Stimulated activated CD8-positive, alpha-beta memory T cell treated with anti-CD3 and anti-CD28 coated beads, Interleukin-7, amount 100 ng/mL, for 24 hours (primary cell): ENCODE measurements around the gene ACAN.

Source experiments
- DNase-seq: peaks from one replicate; pipeline ENCODE4 v3.0.0-alpha.2; 2020; ENCODE audit warnings: low read depth

Gene ACAN

DNA sequence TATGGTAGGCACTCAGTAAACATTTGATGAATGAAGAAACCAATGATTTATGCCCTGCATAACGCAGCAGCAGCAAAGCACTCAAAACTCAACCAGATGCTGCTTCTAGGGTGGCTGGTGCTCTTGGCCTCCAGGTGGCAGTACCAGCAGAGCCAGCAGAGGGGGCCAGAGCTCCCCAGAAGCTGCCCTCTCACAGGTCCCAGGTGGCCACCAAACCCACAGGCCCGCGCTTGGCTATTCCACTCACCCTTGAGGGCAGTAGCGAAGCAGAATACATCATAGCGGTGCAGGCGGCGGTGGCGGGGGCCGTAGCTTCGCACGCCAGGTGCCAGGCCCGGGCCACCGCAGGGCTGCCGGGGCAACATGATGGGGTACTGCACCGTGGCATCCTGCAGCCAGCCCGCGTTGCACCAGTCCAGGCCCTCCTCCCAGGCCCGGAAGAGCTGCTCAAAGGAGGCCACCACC is 75.5 kb downstream of the ACAN start:
- no peak for DNase-seq

DNA sequence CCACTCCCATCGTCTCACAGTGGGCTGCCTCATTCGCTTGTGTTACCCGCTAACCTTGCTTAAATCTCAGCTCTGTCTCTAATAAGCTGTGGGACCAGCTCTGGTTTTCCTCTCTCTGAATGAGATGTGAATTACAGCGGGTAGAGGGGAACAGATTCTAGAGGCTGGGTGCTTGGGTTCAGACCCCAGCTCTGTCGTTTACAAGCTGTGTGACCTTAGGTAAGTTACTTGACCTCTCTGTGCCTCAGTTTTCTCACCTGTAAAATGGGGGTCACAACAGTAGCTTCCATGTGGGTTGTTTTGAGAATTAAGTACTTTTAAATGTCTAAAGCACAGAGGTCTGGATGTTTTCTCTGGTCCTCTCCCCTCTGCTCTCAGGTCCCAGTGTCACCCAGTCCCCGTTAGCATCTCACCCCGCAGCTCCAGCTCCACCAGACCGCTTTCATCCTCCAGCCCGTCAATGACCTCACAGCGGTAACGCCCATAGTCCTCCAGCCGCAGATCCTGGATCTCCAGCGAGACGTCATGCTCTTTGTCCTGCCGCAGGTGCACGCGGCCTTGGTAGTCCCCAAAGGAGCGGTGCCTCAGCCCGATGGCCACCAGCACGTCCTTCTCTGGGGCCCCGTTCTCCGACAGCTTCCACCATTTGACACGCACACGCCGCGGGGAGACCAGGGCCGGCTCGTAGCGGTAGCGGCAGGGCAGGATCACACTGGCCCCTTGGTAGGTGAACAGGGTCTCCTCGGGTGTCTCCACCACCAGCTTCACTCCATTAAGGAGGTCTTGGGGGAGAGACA is 77.9 kb downstream of the ACAN start:
- DNase-seq = no peak

DNA sequence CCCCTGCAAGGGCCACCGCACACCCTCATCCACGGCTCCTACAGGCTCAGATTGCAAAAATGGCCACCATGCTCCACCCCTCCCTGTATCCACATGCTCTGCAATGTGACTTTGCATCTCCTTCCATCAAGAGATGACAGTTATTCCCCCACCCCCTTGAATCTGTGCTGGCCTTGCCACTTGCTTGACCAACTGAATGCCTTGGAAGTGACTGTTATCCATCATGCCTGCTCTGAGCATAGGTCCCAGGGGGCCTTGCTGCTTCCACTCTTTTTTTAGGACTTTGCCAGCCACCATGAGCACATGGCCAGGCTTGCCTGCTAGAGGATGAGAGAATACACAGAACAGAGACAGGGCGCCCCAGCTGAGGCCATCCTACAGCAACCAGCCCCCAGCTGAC is 78.5 kb downstream of the ACAN start:
- no peak for DNase-seq

DNA sequence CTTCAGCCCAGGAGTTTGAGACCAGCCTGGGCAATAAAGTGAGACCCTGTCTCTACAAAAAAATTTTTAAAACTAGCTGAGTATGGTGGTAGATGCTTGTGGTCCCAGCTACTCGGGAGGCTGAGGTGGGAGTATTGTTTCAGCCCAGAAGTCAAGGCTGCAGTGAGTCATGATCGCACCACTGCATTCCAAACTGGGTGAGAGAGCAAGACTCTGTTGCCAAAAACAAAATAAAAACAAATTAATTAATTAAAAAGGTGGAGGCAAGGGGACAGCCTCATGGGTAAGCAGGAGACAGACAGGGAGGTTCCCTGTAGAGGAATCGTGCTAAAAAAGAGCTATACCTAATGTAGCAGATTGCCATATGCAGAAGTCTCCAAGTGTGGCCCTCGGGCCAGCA is 79.5 kb downstream of the ACAN start:
- DNase-seq = no peak

- DNase-seq = no peak
Observed at GRCh38 chr15:88887068-88887580, 83.9 kb downstream of the ACAN start.

GRCh38 chr15:88888719-88889118 is 85.5 kb downstream of the ACAN start:
- DNase-seq = no peak

DNA sequence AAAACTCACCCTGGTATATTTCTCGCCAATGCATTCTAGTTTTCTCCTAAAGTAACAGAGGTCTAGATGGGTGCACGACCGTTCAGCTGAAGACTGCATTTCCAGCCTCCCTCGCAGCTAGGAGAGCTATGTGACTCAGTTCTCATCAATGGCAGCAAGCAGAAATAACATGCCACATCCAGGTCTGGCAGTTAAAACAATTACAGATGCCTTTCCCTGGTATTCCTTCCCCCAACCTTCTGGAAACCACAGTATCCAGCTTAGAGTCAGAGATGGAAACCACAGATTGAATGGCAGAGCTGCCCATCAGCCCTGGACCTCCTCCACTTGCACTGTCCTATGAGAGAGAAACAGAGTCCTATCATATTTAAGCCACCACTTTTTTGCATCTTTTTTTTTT is 87.3 kb downstream of the ACAN start:
- no peak for DNase-seq

DNA sequence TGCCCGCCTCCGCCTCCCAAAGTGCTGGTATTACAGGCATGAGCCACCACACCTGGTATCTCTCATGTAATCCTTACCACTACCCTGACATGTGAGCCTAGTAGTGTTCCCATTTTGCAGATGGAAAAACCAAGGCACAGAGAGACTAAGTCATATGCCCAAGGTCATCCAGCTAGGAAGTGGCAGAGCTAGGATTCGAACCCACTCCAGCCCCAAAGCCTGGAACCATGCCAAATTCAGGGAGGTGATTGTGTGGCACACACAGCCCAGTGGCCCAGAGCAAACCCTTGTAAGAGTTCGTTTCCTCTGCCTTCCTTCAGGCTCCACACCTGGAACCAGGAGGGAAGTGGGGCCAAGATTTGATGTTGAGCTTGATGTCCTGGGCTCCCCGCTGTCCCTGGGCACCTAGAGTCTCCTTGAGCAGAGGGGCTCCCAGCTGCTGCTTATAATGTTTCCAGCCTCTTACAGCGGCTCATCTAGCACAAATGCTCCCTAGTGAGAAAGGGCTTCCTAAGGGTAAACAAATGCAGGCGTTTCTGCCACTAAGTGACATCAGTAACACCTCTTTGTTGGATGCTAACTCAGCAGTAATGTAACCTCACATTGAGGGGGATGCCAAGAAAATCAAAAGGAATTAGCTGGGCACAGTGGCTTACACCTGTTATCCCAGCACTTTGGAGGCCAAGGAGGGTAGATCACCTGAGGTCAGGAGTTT is 88.5 kb downstream of the ACAN start:
- DNase-seq = no peak

DNA sequence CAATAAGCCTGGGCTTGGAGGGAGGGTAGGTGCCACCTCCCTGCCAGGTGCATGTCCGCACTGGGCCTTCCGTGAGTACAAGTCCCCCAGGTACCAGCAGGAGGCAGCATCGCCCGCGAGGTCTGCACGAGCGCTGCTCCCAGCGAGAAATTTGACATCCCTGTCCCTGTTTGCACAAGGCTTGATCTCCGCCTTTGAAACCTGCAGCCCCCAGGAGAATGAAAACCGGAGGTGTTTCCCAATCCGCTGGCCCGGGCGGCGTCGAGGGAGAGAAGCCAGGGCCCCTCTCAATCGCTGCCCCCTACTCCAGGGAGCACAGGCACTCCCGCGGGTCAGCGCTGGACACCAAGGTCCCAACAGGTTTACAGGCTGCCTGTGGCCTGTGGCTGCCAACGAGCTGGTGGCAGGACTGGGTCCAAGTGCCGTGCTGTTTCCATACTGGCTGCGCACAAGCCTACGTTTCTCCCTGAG is 91.1 kb downstream of the ACAN start:
- peak; percentile 68 for DNase-seq

DNA sequence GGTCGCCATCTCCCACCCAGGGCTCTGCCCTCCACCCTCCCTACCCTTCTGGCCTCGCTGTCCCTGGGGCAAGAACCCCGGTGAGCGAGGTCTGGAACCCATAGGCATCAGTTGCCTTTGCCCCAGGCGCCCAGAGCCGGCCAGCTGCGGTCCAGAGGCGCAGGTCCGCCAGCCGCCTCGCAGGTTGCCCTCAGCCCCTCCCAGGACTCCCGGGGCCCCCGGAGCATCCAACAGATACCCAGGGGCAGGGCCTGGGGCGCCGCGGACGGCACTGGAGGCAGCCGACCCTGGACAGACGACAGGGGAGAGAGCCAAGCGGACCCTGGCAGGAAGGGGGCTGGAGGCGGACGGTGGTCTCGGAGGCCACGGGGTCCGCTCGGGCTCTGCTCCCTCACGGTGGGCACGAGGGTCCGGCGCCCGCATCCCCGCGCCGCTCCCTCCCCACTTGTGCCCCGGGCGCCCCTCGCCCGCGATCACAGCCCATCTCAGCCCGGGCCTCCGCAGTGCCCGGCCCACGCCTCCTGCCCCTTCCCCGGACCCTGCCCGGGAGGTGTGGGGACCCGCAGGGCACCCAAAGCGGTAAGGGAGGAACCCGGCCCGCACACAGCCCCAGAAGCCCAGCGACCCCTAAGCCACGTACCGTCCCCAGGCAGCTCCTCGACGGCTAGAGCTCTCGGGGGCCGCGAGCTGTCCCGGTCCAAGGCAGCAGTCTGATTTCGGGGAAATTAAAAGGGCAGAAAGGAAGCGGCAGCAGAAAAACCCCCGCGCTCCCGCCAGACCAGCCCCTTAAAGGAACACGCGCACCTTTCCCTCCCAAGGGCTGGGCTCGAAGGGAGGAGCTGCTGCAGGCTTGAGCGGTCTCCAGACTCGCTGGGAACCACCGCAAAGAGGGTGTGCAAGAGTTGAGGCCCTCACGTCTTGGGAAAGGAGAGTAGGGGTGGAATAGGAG is 91.9 kb downstream of the ACAN start, which contains the start of gene HAPLN3:
Gene HAPLN3 (minus strand): TSS at position 726 of the 949 bp plus-strand sequence. CDS start 8,246 bp downstream, outside the sequence.
- peak; percentile 32 for DNase-seq

DNA sequence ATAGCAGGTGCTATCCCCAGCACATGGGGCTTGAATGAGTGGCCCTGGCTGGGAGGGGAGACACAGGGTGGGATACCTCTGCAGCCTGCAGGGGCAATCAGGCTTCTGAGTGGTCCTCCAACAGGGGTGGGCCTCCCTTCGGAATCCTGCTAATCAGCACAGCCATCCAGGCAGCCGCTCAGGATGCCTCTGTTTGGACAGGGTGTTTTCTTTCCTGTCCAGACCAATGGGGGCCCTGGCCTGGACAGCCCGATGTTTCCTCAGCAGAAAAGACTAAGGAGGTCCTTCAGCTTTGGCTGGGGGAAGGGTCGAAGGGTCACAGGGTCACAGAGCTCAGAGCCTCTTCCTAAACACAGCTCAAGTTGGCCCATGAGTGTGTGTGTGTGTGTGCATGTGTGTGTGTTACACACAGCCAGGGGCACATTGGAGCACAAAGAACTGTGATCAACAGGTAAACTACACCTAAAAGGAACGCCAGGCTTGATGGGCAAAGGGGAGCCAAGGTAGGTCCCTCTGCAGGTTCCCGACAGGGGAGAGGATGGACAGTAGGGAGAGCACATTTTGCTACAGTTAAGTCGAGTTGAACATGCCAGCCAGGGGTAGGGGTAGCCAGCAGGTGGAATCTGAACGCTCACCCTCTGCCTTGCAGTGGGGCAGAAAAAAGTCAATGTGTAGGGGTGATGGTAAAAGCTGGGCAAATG is 93.2 kb downstream of the ACAN start:
- DNase-seq = no peak

DNA sequence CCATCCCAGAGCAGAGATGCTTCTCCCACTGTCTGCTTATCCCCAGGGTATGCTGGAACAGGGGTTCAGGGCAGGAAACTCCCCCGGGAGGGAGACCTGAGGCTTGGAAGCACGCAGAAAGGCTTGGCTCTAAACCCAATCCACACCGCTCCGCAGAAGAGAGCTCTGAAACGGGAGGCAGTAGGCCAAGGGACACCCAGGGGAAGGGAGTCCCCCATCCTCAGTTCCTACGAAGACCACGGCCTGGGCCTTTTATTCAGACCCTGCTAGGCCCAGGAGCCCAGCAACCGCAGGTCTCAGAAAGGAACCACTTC is 93.9 kb downstream of the ACAN start:
- no peak for DNase-seq

GRCh38 chr15:88897456-88898194 is 94.4 kb downstream of the ACAN start:
- DNase-seq = peak; percentile 57

DNA sequence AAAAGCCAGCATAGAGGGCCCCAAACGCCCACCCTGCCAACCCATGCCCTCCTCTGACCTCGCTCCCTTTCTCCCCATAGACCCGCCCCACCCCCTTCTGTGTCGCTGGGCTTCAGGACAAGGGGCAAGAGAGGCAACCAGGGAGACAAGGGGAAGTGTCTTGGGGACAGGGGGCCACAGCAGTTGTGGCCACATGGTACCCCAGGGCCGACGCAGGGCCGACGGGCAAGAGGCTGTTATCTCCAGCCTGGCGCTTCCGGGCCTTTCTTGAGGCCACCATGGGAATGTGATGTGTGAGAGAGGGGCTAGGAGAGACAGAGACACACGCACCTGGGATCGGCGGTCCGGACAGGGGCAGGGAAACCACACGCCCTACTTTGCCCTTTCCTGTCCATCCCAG is 95.5 kb downstream of the ACAN start:
- DNase-seq = no peak

DNA sequence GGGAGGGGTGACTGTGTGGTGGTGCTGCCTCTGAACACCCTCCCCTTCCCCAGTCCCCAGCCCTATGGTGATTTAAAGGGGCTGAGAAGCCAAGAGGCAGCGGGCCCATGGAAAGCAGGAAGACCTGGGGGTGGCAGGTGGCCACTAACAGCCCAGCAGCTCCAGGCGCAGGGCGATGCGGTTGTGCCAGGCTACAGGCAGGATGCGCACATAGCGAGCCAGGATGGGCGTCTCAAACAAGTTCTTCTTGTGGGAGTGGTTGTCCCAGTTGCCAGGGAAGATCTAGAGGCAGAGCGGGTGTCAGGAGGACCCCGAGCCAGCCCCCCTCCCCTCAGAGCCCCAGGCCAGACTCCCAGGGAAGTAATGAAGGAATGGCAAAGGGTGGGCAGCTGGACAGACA is 96.0 kb downstream of the ACAN start:
- DNase-seq = no peak

- no peak for DNase-seq
Observed at GRCh38 chr15:88900309-88900981, 97.2 kb downstream of the ACAN start.

DNA sequence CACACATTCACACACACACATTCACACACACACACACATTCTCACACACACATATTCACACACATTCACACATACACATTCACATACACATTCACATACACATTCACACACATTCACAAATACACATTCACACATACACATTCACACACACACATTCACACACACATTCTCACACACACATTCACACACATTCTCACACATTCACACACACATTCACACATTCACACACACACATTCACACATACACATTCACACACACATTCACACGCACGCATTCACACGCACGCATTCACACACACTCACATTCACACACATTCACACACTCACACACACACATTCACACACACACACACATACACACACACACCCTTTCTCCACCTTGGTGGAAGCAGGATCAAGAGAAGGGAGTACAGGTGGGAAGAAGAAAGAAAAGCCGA is 97.8 kb downstream of the ACAN start:
- no peak for DNase-seq

GRCh38 chr15:88901508-88902220 is 98.4 kb downstream of the ACAN start:
- DNase-seq = no peak

DNA sequence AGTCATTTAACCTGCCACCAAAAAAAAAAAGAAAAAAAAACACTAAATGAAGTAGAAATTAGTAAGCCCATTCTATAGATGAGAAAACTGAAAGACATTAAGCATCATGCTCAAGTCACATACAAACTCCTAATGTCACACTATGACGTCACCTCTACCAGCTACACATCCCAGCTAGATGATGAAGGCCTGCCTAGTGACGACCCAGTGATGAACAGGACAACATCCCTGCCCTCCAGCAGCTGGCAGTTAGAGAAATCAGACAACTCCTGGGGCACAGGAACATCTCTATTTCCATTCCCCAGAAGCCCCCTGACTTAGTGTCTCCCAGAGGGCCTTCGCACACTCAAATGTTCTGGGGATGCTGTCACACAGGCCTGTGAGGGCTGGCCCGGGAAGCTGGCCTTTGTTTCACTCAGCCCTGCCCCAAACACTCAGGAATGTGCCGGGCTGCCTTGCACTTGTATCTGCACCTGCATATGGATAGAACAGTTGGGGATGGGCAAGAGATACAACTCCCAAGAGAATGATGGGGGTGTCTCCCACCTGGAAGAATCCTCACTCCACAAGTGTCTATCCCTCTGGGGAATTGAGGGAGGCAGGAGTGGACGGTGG is 99.1 kb downstream of the ACAN start:
- DNase-seq = no peak
